ENCODE measurements around the gene PERM1.
A peak's percentile ranks its signal among the peaks of the same experiment; 100 is the strongest.

The PERM1 gene

GRCh38 chr1:1004780-1005697 is 23.1 kb upstream of the PERM1 start:
- no peak for TF ChIP-seq ZNF274 (IDR thresholded peaks at IDR 0.05; ENCODE audit: low read depth, low read length)
- TF ChIP-seq SUZ12 (IDR thresholded peaks at IDR 0.05; ENCODE audit: extremely low read depth, insufficient read depth, insufficient read length): no peak
- TF ChIP-seq YY1 (IDR thresholded peaks at IDR 0.05; ENCODE audit: insufficient read depth, insufficient read length): no peak
- Histone ChIP-seq H3K4me1 (ENCODE audit: insufficient read depth, insufficient read length) (peaks cover 36% of the 10 kb centered on the region), H3K4me3 (ENCODE audit: insufficient read length, low read depth) (no peak overlapping the region), H3K36me3 (ENCODE audit: insufficient read depth, insufficient read length, low read length) (peaks cover 11% of the 10 kb centered on the region), H3K27me3 (ENCODE audit: insufficient read depth, insufficient read length) (no peaks in the 10 kb centered on the region), H3K9me3 (ENCODE audit: insufficient read depth, low read length) (no peaks in the 10 kb centered on the region), H3K9ac (ENCODE audit: insufficient read length, low read depth) (peak overlapping the region; percentile 51)
- no peak for DNase-seq (ENCODE audit: low read depth, low spot score)

GRCh38 chr1:1004420-1004779 is 22.5 kb upstream of the PERM1 start:
- H3K9me3 ChIP-seq (ENCODE audit: insufficient read depth, low read length): no peaks in the 10 kb centered on the region
- no peaks in the 10 kb centered on the region for H3K27me3 ChIP-seq (ENCODE audit: insufficient read depth, insufficient read length)
- no peak for TF ChIP-seq ZNF274 (IDR thresholded peaks at IDR 0.05; ENCODE audit: low read depth, low read length)
- no peak for TF ChIP-seq YY1 (IDR thresholded peaks at IDR 0.05; ENCODE audit: insufficient read depth, insufficient read length)
- TF ChIP-seq SUZ12 (IDR thresholded peaks at IDR 0.05; ENCODE audit: extremely low read depth, insufficient read depth, insufficient read length): no peak
- peaks cover 11% of the 10 kb centered on the region for H3K36me3 ChIP-seq (ENCODE audit: insufficient read depth, insufficient read length, low read length)
- H3K4me3 ChIP-seq (ENCODE audit: insufficient read length, low read depth): no peak overlapping the region
- H3K4me1 ChIP-seq (ENCODE audit: insufficient read depth, insufficient read length): peaks cover 36% of the 10 kb centered on the region
- DNase-seq (ENCODE audit: low read depth, low spot score): no peak
- peak overlapping the region; percentile 32 for H3K9ac ChIP-seq (ENCODE audit: insufficient read length, low read depth)

DNA sequence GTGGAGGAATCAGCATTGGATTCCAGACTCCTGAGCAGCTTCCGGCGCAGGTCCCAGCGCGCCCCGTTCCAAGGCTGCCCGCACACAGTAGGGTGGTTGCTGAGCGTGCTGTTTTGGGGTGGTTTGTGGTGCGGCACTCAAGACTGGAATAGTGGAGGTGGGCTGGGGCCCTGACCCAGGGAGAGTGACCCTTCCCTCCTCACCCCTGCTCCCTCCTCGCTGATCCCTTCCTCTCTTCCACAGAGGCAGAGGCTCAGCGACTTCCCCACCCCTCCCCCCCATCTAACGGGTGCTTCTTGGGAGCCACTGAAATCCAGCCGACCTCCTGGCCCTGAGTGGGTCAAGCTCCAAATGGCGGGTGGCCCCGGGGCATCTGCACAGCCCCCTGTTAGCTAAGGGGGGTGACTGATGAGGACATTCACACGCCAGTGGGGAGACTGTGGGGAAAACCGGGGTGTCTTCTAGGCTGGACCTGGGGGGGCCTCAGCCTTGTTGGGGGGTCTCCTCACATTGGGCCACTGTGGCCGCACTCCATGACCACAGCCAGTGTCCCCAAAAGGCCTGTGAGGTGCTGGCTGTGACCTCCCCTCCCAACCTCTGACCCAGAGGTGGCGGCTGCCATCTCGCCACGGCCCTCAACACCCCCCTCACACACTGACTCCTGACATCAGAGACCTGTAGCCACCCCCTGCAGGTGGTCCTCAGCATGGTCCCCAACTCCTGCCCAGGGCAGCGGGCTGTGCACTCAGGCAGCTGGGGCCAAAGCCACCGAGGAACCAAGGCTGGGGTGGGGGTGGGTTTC is 21.9 kb upstream of the PERM1 start:
- Histone ChIP-seq H3K36me3 (ENCODE audit: insufficient read depth, insufficient read length, low read length) (peaks cover 7% of the 10 kb centered on the region), H3K27me3 (ENCODE audit: insufficient read depth, insufficient read length) (no peaks in the 10 kb centered on the region), H3K9ac (ENCODE audit: insufficient read length, low read depth) (peak overlapping the region; percentile 32), H3K9me3 (ENCODE audit: insufficient read depth, low read length) (no peaks in the 10 kb centered on the region), H3K4me1 (ENCODE audit: insufficient read depth, insufficient read length) (peaks cover 36% of the 10 kb centered on the region), H3K4me3 (ENCODE audit: insufficient read length, low read depth) (no peak overlapping the region)
- TF ChIP-seq ZNF274 (IDR thresholded peaks at IDR 0.05; ENCODE audit: low read depth, low read length) (no peak), YY1 (IDR thresholded peaks at IDR 0.05; ENCODE audit: insufficient read depth, insufficient read length) (no peak), SUZ12 (IDR thresholded peaks at IDR 0.05; ENCODE audit: extremely low read depth, insufficient read depth, insufficient read length) (no peak)
- no peak for DNase-seq (ENCODE audit: low read depth, low spot score)

DNA sequence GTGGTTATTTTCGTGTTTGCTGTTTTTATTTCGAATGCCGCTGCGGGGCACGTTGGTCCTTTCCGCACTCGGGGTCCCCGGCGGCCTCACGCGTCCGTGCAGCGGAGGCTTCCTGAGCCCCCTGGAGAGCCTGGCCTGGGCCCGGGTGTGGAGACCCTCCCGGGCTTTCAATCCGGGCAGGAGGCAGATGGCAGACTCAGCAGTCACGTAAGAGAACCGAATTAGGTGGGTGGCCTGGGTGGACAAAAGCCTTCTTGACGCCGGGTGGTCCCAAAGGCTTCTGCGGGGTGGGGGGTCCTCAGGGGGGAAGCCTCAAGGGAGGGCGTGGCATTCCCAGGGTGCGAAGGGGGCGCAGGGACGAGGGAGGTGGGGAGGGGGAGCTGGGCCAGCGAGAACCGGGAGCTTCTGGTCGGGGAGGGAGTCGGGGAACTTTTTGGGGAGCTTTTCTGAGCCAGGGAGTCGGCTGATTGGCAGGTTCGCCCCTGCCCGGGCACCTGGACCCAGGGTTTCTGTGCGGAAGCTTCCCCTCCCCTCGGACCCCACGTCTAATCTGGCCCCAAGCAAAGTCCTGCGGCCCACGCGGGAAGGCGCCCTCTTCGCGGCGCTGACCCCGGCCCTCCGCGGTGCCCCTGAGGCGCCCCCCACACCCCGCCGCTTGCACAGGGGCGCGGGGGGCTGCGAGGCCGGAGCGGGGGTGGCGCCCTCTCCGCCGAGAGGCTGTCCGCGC is 19.3 kb upstream of the PERM1 start:
- Histone ChIP-seq H3K36me3 (ENCODE audit: insufficient read depth, insufficient read length, low read length) (peaks cover 11% of the 10 kb centered on the region), H3K27me3 (ENCODE audit: insufficient read depth, insufficient read length) (no peaks in the 10 kb centered on the region), H3K4me3 (ENCODE audit: insufficient read length, low read depth) (peak overlapping the region; percentile 66), H3K4me1 (ENCODE audit: insufficient read depth, insufficient read length) (peaks cover 39% of the 10 kb centered on the region), H3K9me3 (ENCODE audit: insufficient read depth, low read length) (no peaks in the 10 kb centered on the region), H3K9ac (ENCODE audit: insufficient read length, low read depth) (peak overlapping the region; percentile 94)
- TF ChIP-seq SUZ12 (IDR thresholded peaks at IDR 0.05; ENCODE audit: extremely low read depth, insufficient read depth, insufficient read length) (no peak), ZNF274 (IDR thresholded peaks at IDR 0.05; ENCODE audit: low read depth, low read length) (no peak), YY1 (IDR thresholded peaks at IDR 0.05; ENCODE audit: insufficient read depth, insufficient read length) (no peak)
- no peak for DNase-seq (ENCODE audit: low read depth, low spot score)

DNA sequence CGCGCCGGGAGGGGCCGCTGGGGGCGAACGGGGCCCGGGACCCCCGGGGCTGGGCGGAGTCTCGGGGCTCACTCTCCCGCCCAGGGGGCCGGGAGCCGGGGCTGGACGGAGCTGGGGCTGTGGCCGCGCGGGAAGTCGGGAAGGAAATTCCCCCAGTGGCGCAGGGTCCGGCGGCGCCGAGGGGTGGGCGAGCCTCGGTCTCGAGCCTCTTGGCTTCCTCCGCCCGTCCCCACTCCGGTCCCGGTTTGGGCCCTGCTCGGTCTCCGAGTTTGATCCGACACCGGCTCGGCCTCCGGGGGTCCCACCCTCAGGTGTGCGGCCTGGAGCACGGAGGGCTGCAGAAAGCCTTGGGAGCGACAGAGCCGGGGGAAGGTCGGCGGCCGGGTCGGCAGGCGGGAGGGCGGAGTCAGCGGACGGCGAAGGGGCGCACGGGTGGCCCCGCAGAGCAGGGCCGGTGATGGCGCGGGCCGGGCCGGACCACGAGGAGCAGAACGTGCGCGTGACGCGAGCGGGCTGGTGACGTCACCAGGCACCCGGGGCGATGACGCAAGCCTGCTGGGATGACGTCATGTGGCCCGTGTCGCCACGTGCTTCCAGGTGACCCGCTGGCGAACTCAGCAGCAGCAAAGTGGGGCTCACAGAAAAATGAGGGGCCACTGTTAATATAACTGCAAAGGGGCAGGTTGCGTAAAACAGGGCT is 18.6 kb upstream of the PERM1 start:
- H3K27me3 ChIP-seq (ENCODE audit: insufficient read depth, insufficient read length): no peaks in the 10 kb centered on the region
- H3K4me3 ChIP-seq (ENCODE audit: insufficient read length, low read depth): peak overlapping the region; percentile 66
- H3K36me3 ChIP-seq (ENCODE audit: insufficient read depth, insufficient read length, low read length): peaks cover 11% of the 10 kb centered on the region
- peaks cover 32% of the 10 kb centered on the region for H3K4me1 ChIP-seq (ENCODE audit: insufficient read depth, insufficient read length)
- peak; percentile 33 for DNase-seq (ENCODE audit: low read depth, low spot score)
- TF ChIP-seq SUZ12 (IDR thresholded peaks at IDR 0.05; ENCODE audit: extremely low read depth, insufficient read depth, insufficient read length) (no peak), YY1 (IDR thresholded peaks at IDR 0.05; ENCODE audit: insufficient read depth, insufficient read length) (no peak), ZNF274 (IDR thresholded peaks at IDR 0.05; ENCODE audit: low read depth, low read length) (no peak)
- peak overlapping the region; percentile 94 for H3K9ac ChIP-seq (ENCODE audit: insufficient read length, low read depth)
- H3K9me3 ChIP-seq (ENCODE audit: insufficient read depth, low read length): no peaks in the 10 kb centered on the region

GRCh38 chr1:999725-1000356 is 17.9 kb upstream of the PERM1 start, which contains the start of gene HES4:
HES4 (minus strand) TSS chr1:1000097; CDS start chr1:999973, 124 bp downstream.
- DNase-seq (ENCODE audit: low read depth, low spot score): peak; percentile 75
- TF ChIP-seq ZNF274 (IDR thresholded peaks at IDR 0.05; ENCODE audit: low read depth, low read length) (no peak), SUZ12 (IDR thresholded peaks at IDR 0.05; ENCODE audit: extremely low read depth, insufficient read depth, insufficient read length) (no peak), YY1 (IDR thresholded peaks at IDR 0.05; ENCODE audit: insufficient read depth, insufficient read length) (no peak)
- no peaks in the 10 kb centered on the region for H3K9me3 ChIP-seq (ENCODE audit: insufficient read depth, low read length)

More at GRCh38 chr1:999725-1000356, 17.9 kb upstream of the PERM1 start, which contains the start of gene HES4:
- Histone ChIP-seq H3K9ac (ENCODE audit: insufficient read length, low read depth) (peak within 1 kb of the TSS; percentile 94), H3K27me3 (ENCODE audit: insufficient read depth, insufficient read length) (no peaks in the 10 kb centered on the region), H3K4me3 (ENCODE audit: insufficient read length, low read depth) (peak within 1 kb of the TSS; percentile 66), H3K36me3 (ENCODE audit: insufficient read depth, insufficient read length, low read length) (peaks cover 11% of the 10 kb centered on the region), H3K4me1 (ENCODE audit: insufficient read depth, insufficient read length) (peaks cover 27% of the 10 kb centered on the region)
